A549 (cell line): ENCODE results near the gene TRIM65. TPM values are rescaled to one million over a fixed set of nuclear protein-coding genes. Genes with fewer than 3 reads are reported as not detected.

Experiments used
- CHD2 ChIP-seq: fragments of 150-350 bp; IDR thresholded peaks from 2 replicates; pipeline ENCODE4 v1.6.1; 2014; ENCODE audit warnings: low read length; ENCODE audit not compliant: partially characterized antibody
- CHD4 ChIP-seq: fragments of 200-600 bp; sonication (generic); IDR thresholded peaks from 2 replicates; pipeline ENCODE4 v1.6.1; 2016; ENCODE audit warnings: antibody characterized with exemption, mild to moderate bottlenecking, borderline replicate concordance
- EHMT2 ChIP-seq: fragments of 200-600 bp; sonication (generic); IDR thresholded peaks from 2 replicates; pipeline ENCODE4 v1.6.1; 2016; ENCODE audit warnings: antibody characterized with exemption, low read depth, mild to moderate bottlenecking, moderate library complexity
- EP300 ChIP-seq, 2 experiments: fragments of >200 bp; sonication (Bioruptor Twin); formaldehyde crosslinking; IDR thresholded peaks; 2 replicates in 1 of 2; 3 replicates in 1 of 2; pipeline ENCODE4 v1.6.1; 2016 to 2017
- FOSB ChIP-seq: fragments of 250-450 bp; sonication (Bioruptor Pico); IDR thresholded peaks from 2 replicates; pipeline ENCODE4 v1.5.0; 2020; ENCODE audit warnings: mild to moderate bottlenecking, moderate library complexity
- FOSL2 ChIP-seq, 2 experiments: fragments of 450-650 bp in 1 of 2; fragments of >200 bp in 1 of 2; sonication (Bioruptor Twin) in 1 of 2; formaldehyde crosslinking; IDR thresholded peaks; 2 replicates each; pipeline versions ENCODE4 v1.5.0 to v1.6.1; 2016 to 2020; ENCODE audit warnings: mild to moderate bottlenecking in 1 of 2, moderate library complexity in 1 of 2
- FOXS1 ChIP-seq: fragments of 250-450 bp; sonication (Bioruptor Pico); IDR thresholded peaks from 2 replicates; pipeline ENCODE4 v1.5.0; 2020; ENCODE audit warnings: mild to moderate bottlenecking, moderate library complexity
- JUNB ChIP-seq: fragments of >200 bp; sonication (Bioruptor Twin); formaldehyde crosslinking; IDR thresholded peaks from 2 replicates; pipeline ENCODE4 v1.6.1; 2016
- MYC ChIP-seq: IDR thresholded peaks from 2 replicates; pipeline ENCODE4 v1.6.1; 2012; ENCODE audit warnings: mild to moderate bottlenecking, inconsistent platforms, low read length, improper control_type of control experiment, borderline replicate concordance
- RAD21 ChIP-seq, 2 experiments: fragments of >200 bp in 1 of 2; sonication (Bioruptor Twin) in 1 of 2; formaldehyde crosslinking in 1 of 2; IDR thresholded peaks in 1 of 2; conservative IDR thresholded peaks in 1 of 2; 2 replicates in 1 of 2; 3 replicates in 1 of 2; pipeline ENCODE4 v1.6.1; 2012 to 2018; ENCODE audit warnings: inconsistent platforms in 1 of 2
- RARB ChIP-seq: fragments of 250-450 bp; sonication (Bioruptor Pico); IDR thresholded peaks from 2 replicates; pipeline ENCODE4 v1.8.0; 2021; ENCODE audit warnings: mild to moderate bottlenecking, moderate library complexity
- TP53 ChIP-seq: fragments of 250-450 bp; sonication (Bioruptor Pico); IDR thresholded peaks from 2 replicates; pipeline ENCODE4 v1.5.0; 2021; ENCODE audit warnings: mild to moderate bottlenecking, moderate library complexity
- ZC3H11A ChIP-seq: fragments of 450-650 bp; IDR thresholded peaks from 2 replicates; pipeline ENCODE4 v1.6.1; 2014; ENCODE audit warnings: antibody characterized with exemption, mild to moderate bottlenecking
- polyA plus RNA-seq, 4 experiments: library from polyadenylated mRNA; depleted of rRNA in 3 of 4; stranded (reverse); fragments of >200 nt; fragmentation: RNase III in 1 of 4; extraction: RNeasy Plus Mini Kit Qiagen cat#74134 plus additional on column Dnase treatment in 1 of 4; gene quantifications; 2 replicates in 3 of 4; 3 replicates in 1 of 4; pipeline ENCODE4 v1.2.3, GENCODE V29; 2011 to 2017
- TF ChIP-seq, protein P1 (sequence below): fragments of >200 bp; sonication (Bioruptor Twin); formaldehyde crosslinking; IDR thresholded peaks from 3 replicates; pipeline ENCODE4 v1.5.1; 2016
- TF ChIP-seq, protein P2 (sequence below): IDR thresholded peaks from 2 replicates; pipeline ENCODE4 v1.6.1; 2012
- TF ChIP-seq, protein P3 (sequence below): fragments of 250-450 bp; sonication (Bioruptor Pico); IDR thresholded peaks from 2 replicates; pipeline ENCODE4 v1.5.0; 2021; ENCODE audit warnings: mild to moderate bottlenecking, moderate library complexity, borderline replicate concordance
- TF ChIP-seq, protein P4 (sequence below): fragments of >200 bp; sonication (Bioruptor Twin); formaldehyde crosslinking; IDR thresholded peaks from 3 replicates; pipeline ENCODE4 v1.6.1; 2016
- TF ChIP-seq, protein P5 (sequence below): fragments of >200 bp; sonication (Bioruptor Twin); formaldehyde crosslinking; IDR thresholded peaks from 2 replicates; pipeline ENCODE4 v1.6.1; 2016
- TF ChIP-seq, protein P6 (sequence below): fragments of 150-350 bp; IDR thresholded peaks from 2 replicates; pipeline ENCODE4 v1.6.1; 2014; ENCODE audit warnings: low read depth, mild to moderate bottlenecking, low read length

Gene TRIM65
- polyA plus RNA-seq, 2 of the 4 experiments (the other 2 are of a cell fraction), result 13.5 to 30.2 TPM

DNA sequence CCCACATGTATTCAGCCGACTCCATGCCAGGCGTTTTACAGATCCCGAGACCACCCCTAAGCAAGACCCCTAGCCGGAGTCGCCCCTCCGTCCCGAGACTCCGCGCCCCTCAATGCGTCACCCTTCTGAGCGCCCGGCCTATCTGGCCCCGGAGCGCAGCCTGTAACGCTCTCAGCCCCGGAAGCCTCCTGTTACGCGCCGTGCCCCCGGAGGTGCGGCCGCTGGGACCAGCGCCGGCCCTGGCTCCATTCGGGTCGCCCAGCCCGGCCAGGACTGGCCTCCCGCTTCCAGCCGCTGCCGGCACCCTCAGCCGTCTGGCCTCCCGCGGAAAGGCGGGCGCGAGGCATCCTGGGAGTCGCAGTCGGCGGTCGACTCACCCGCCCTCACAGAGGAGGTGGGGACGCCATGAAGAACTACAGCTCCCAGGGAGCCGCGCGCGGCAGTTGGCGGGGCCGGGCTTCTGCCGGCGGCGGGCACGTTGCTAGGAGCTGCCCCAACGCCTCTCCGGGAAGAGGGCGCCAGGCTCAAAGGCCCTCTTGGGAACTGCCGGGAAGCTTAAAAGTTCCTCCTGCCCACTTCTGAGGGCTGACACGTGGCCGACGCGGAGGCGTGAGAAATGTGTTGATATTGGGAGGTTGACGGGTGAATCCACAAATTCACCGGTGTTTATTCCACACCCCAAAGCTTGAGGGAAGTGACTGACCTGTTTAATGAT lies 44.1 kb upstream of the TRIM65 start, which contains the start of gene FBF1 (continued):
- TF ChIP-seq, protein P1, sequence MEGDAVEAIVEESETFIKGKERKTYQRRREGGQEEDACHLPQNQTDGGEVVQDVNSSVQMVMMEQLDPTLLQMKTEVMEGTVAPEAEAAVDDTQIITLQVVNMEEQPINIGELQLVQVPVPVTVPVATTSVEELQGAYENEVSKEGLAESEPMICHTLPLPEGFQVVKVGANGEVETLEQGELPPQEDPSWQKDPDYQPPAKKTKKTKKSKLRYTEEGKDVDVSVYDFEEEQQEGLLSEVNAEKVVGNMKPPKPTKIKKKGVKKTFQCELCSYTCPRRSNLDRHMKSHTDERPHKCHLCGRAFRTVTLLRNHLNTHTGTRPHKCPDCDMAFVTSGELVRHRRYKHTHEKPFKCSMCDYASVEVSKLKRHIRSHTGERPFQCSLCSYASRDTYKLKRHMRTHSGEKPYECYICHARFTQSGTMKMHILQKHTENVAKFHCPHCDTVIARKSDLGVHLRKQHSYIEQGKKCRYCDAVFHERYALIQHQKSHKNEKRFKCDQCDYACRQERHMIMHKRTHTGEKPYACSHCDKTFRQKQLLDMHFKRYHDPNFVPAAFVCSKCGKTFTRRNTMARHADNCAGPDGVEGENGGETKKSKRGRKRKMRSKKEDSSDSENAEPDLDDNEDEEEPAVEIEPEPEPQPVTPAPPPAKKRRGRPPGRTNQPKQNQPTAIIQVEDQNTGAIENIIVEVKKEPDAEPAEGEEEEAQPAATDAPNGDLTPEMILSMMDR, result no peak
- TF ChIP-seq FOXS1 (CRISPR knock-in tag) (no peak), FOSB (CRISPR knock-in tag) (no peak), RAD21 (conservative IDR thresholded peaks at IDR 0.05 in 1 of 2, IDR thresholded peaks at IDR 0.05 in 1 of 2) (no peak), ZC3H11A (no peak), CHD4 (no peak), FOSL2 (IDR thresholded peaks at IDR 0.05) (no peak), FOSL2 (CRISPR knock-in tag; IDR thresholded peaks at IDR 0.05) (no peak; the same call in 1 of the 2 replicates), TP53 (CRISPR knock-in tag) (0 out of 2 replicates have a peak, but pooled peaks have one; percentile 38), MYC (peak; percentile 93; the same call in 1 of the 2 replicates), EHMT2 (no peak), EP300 (IDR thresholded peaks at IDR 0.05) (no peak), CHD2 (no peak), JUNB (no peak), RARB (no peak)
- TF ChIP-seq, protein P2, sequence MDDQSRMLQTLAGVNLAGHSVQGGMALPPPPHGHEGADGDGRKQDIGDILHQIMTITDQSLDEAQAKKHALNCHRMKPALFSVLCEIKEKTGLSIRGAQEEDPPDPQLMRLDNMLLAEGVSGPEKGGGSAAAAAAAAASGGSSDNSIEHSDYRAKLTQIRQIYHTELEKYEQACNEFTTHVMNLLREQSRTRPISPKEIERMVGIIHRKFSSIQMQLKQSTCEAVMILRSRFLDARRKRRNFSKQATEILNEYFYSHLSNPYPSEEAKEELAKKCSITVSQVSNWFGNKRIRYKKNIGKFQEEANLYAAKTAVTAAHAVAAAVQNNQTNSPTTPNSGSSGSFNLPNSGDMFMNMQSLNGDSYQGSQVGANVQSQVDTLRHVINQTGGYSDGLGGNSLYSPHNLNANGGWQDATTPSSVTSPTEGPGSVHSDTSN, result 0 out of 2 replicates have a peak, but pooled peaks have one; percentile 29
- TF ChIP-seq, protein P3, sequence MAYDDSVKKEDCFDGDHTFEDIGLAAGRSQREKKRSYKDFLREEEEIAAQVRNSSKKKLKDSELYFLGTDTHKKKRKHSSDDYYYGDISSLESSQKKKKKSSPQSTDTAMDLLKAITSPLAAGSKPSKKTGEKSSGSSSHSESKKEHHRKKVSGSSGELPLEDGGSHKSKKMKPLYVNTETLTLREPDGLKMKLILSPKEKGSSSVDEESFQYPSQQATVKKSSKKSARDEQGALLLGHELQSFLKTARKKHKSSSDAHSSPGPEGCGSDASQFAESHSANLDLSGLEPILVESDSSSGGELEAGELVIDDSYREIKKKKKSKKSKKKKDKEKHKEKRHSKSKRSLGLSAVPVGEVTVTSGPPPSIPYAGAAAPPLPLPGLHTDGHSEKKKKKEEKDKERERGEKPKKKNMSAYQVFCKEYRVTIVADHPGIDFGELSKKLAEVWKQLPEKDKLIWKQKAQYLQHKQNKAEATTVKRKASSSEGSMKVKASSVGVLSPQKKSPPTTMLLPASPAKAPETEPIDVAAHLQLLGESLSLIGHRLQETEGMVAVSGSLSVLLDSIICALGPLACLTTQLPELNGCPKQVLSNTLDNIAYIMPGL (CRISPR knock-in tag), result no peak
- TF ChIP-seq, protein P4, sequence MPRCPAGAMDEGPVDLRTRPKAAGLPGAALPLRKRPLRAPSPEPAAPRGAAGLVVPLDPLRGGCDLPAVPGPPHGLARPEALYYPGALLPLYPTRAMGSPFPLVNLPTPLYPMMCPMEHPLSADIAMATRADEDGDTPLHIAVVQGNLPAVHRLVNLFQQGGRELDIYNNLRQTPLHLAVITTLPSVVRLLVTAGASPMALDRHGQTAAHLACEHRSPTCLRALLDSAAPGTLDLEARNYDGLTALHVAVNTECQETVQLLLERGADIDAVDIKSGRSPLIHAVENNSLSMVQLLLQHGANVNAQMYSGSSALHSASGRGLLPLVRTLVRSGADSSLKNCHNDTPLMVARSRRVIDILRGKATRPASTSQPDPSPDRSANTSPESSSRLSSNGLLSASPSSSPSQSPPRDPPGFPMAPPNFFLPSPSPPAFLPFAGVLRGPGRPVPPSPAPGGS, result peak; percentile 61; the same call in 2 of the 3 replicates
- TF ChIP-seq, protein P5, sequence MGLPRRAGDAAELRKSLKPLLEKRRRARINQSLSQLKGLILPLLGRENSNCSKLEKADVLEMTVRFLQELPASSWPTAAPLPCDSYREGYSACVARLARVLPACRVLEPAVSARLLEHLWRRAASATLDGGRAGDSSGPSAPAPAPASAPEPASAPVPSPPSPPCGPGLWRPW, result no peak
- TF ChIP-seq, protein P6, sequence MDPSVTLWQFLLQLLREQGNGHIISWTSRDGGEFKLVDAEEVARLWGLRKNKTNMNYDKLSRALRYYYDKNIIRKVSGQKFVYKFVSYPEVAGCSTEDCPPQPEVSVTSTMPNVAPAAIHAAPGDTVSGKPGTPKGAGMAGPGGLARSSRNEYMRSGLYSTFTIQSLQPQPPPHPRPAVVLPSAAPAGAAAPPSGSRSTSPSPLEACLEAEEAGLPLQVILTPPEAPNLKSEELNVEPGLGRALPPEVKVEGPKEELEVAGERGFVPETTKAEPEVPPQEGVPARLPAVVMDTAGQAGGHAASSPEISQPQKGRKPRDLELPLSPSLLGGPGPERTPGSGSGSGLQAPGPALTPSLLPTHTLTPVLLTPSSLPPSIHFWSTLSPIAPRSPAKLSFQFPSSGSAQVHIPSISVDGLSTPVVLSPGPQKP, result no peak
